GM19468 (cell line): Measurements from ENCODE around the gene INF2.

Source experiments
- ATAC-seq: cut with Tn5 transposase; IDR thresholded peaks from one replicate; pipeline ENCODE4 v1.9.1; 2021; ENCODE audit warnings: mild to moderate bottlenecking, moderate library complexity, moderate number of reproducible peaks; ENCODE audit not compliant: unreplicated experiment; ENCODE audit errors: extremely low read depth

Gene INF2

DNA sequence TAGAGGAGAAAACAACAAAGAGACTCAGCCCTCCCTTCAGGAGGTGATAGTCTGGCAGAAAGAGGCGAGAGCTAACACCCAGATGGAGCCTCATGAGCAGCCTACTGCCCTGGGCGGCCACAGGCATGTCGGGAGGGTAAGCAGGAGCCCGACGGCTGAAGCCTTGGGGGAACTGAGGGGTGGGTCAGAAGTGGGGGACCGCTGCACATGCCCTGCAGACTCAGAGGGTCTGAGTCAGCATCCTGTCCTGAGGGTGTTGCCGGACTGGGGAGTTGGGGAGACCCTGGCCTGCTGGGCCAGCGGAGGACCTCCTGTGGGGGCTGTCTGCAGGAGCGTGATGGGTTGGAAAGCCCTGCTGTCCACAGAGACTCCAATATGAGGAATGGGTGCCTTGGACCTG is 15.9 kb upstream of the INF2 start:
- no peak for ATAC-seq

DNA sequence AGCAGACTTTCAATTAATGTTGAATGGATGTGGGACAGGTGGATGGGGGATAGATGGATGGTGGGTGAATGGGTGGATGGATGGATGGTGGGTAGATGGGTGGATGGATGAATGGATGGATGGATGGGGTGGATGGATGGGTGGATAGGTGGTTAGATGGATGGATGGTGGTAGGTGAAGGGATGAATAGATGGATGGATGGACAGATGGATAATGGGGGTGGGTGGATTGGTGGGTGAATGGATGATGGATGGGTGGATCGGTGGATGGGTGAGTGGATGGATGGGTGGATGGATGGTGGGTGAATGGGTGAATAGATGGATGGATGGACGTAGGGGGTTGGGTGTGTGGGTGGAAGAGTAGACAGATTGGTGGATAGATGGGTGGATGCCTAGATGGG is 14.0 kb upstream of the INF2 start:
- no peak for ATAC-seq

DNA sequence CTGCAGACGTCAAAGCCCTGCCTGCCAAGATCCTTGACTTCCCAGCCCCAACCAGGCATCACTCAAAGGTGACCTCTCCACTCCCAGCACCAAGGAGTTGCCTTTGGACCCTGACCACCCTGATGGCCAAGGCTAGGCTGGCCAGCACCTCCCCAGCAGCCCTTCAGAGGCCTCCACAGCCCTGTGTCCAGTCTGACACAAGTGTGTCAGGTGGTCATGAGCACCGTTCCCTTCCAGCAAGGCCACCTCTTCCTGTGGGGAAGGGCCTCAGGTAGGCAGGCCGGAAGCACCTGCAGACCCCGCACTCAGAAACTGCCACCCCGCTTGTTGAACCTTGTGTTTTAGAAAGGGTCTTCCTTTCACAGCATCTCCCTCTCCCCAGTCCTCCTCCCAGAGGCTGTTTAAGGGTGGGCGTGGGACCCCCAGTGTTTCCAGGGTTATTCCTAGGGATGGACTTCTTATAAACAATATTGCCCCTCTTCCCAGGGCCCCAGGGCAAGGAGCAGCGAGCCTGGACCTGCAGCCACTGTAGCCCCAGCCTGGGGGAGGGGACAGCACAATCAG is 13.2 kb upstream of the INF2 start:
- no peak for ATAC-seq

DNA sequence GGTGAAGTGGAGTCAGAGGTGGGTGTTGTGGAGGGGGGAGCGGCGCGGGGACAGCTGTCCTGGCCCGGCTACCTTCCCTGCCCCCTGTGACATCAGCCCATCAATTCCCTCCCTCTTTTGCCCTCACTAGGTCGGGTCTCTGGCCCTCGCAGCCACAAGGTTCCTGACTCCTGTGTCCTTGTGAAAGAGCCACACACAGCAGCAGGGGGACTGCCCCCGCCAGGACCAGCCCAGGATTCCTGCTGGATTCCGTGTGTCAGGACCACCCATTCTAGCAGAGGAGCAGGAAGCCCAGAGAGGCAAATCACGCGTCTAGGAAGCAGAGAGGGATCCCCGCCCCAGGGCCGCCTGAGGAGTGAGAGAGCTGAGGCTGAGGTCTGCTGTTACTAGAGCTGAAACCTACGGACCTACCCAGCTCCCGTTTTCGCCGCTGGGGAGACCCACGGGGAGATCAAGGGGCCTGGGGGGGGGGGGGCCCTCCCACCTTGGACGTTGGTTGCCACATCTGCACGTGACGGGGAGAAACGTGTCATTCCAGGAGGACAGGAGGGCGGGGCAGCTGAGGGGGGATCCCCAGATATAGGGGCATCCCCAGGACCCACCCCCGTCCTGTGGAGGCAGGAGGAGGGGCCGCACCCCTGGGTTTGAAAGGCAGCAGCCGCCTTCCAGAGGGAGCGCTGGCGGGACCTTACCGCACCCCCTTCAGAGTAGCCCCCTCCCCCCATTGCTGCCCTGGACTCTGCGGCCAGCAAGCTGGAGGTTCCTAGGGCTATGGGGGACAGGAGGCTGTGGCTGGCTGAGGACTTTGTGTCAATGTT is 12.5 kb upstream of the INF2 start:
- no peak for ATAC-seq

DNA sequence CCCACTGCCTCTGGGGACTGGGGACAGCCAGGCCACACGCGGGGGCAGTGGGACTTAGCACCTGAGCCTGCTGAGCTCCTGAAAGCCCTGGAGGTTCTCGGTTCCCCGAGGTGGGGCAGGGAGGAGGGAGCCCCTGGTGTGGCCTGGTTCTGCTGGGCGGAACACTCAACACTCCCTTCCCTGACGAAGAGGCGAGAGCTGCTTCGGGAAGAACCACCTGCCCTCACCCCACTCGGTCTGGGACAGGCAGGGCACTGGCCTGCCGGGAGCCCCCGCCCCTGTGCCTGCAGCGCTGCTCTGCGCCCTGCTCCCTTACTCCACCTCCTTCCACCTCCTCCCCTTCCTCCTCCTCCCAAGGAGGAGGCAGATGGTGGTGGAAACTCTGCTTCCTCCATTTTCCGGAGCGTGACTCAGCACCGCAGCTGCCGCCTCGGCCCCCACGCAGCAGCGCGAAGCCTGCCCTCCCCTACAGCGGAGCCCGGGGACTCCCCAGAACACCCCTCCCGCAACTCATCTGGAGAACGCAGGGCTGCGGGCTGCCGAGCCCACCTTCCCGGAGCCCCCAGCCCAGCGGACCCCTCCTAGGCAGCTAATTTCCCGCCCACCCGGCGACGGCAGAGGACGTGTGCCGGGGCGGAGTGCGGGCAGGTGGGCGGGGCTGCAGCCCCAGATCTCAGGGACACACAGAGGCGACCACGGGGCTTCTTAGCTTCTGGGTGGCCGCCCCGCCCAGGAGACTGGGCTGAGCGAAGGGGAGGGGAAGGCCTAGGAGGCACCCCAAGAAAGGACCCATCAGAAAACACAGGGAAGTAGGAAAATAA is 11.7 kb upstream of the INF2 start:
- ATAC-seq: peak; percentile 17

DNA sequence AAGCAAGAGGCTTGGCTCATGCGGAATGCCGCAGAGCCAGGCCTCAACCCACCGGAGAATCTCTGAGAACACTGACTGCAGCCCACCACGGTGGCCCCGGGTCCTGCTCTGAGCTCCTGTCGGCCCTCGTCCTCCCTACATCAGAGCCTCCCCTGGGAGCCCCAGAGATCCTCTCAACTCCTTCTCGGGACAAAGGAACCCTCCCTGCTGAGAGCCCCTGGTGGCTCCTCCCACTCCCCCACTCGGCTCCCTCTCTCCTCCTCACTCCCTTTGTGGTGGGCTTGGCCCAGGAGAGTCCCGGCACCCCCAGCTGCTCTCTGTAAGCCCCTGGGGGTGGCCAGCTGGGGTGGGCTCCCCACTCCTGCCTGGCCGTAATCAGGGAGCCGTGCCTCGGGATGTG is 11.1 kb upstream of the INF2 start:
- no peak for ATAC-seq

DNA sequence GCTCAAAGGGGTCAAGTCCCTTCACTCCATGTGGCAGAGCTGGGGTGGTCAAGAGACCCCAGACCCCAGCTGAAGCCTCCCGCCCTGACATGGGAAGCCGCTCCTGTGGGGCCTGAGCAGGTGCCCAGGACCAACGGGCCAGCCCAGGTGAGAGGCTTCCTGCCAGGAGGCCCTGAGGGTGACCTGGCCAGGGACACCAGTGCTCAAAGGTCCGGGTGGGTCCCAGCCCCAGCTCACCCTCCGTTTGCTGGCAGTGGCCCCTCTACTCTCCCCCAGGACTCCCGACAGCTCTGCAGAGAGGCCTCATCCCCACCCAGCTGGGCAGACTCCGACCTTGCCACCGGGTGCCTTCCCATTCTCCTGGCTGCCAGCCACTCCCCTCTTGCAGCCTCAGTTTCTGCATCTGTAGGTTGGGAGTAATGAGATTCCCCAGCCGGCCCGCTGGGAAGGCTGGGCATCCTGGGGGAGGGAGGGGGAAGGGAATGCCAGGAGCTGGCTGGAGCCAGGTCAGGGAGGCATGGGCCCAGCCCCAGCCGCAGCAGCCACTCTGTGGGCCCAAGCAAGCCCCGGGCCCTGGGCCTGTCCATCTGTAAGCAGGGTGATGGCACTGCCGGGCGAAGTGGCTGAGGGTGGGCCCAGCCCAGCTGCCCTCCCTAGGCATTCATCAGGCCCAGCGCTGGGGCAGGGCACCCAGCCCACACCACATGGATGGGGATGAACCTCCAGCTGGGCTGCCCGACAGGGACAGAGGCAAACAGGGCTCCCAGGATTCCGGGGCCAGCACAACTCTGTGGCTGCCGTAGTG is 10.3 kb upstream of the INF2 start:
- ATAC-seq: no peak

DNA sequence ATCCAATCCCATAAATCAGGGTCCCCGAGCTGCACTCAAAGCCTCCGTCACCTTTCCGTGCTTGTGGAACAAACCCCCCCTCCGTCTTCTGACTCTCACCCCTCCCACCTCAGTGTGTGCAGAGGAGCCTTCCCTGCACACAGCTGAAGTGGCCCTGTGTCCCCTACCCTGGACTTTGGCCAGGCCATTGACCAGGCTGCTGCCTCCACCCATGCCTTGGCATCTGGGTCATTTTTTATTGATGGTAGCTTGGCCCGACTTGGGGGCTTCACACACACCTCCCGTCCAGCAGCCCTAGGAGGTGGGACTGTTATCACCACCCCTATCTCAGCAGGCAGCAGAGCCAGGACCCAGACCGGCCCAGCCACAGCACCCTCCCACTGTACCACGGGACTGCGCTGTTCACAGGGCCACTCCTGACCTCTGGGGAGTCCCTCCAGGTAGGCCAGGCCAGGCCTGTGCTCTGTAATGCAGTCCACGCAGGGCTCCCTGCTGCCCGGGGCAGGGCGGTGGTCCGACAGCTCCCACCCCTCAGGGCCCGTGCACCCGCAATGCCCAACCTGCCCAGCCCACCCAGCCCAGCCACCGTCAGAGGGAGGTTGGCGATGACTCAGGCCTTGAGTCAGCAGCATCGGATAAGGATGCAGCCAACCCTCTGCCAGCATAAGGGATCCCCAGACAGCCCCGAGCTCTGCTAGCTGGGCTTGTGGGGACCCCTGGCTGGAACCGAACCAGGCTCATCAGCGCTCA is 9.2 kb upstream of the INF2 start:
- no peak for ATAC-seq

DNA sequence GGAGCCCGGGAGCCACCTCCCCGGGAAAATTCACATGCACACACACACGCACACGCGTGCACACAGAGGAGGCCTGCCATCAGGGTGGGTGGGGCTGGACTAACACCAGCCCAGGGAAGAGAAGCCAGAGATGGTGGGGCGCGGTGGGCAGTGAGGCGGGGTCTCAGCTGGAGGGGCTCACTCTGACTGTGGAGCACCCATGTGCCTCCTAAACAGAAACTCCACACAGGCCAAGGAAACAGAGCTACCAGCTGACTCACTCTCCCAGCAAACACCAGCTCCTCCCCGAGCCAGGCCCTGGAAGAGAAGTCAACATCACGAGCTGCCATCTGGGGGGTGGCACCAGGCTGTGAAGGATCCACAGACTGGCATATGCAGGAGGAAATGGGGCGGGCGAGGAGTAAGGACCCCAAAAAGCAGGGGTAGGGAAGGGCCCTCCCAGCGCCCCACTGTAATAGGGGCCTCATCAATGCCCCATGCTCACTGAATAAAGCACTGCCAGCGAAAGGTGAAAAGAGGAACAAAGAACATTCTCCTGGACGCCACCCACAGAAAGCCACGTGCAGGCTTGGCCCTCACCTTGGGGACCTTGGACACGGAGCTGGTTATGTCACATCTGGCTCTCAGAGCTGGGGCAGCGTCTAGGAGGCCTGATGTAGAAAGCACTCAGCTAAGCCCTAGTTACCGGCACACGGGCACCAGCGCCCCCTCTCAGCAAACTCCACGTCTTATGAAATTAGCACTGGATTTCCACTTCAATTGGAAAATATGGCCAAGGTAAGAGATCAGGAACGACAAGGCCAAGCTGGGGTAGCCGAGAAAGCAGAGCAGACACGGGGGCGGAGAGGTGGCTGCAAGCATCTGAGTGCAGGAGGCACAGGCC is 8.4 kb upstream of the INF2 start:
- peak; percentile 22 for ATAC-seq

DNA sequence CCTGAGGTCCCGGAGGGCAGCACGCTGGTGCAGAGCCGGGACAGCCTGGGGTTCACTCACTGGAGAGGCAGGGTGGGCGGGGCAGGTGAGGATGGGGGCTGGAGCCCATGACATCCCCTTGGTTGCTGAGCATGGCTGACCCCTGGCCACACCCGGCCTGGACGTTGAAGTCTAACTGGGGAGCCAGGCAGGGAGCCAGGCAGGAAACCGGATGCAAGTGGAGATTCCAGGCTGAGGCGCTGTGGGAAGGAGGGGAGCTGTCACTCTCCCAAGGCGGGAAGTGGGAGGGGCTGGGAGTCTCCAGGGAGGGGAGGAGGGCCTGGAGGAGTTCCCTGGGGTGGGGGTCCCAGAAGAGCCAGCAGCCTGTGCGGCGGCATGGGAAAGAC is 7.7 kb upstream of the INF2 start:
- no peak for ATAC-seq

DNA sequence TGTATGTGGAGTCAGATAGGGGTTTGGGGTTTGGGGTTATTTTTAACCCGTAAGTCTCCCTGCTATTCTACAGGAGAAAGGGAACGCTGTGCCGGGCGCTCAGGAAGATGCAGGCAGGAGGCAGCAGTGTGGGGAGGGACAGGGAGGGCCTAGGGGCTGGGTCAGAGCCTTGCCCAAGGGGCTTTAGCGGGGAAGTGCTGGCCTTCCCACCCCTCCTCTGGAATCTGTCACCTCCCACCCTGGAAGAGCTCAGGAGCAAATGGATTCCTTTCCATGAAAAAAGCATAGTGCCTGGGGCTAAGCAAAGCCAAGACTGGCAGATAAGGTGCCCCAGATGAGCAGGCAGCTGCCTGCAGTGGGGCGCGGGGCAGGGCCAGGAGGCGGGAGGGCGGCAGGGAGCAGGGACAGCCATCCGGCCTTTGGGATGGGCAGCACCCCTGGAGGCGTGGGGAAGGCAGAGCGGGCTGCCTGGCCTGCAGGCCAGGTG is 7.3 kb upstream of the INF2 start:
- ATAC-seq: no peak

DNA sequence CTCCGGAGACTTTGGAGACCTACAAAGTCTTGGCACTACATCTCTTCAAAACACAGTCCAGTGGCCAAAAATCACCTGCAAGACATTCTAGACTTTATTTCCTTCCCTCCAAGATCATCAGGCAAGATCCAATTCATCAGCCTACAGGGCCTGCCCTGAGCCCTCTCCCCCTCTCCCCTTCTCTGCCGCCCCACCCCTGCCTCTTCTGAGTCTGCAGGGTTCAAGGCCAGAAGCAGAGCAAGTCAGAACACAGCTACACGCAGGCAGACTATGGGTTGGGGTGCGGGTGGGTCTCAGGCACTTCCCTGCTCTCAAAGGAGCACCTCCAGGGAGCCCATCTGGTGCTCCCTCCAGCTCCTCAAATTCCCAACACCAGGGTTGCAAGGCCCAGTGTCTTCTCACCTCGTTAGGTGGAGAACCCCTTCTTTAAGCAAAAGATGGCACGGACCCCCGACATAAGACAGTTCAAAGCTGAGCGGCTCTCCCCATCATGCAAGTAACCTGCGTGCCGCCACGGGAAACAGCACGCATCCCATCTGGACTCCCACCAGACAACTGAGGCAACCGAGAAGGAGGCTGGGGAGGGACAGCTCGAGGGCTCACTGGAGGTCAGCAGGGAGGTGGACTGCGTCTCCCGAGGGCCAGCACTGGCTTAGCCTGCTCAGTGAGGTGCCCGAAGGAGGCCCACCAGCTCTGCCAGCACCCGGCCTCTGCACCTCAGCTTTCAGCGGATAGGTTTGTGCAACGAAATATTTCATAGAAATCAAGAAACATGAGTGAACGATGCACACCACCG is 5.6 kb upstream of the INF2 start:
- ATAC-seq: no peak

DNA sequence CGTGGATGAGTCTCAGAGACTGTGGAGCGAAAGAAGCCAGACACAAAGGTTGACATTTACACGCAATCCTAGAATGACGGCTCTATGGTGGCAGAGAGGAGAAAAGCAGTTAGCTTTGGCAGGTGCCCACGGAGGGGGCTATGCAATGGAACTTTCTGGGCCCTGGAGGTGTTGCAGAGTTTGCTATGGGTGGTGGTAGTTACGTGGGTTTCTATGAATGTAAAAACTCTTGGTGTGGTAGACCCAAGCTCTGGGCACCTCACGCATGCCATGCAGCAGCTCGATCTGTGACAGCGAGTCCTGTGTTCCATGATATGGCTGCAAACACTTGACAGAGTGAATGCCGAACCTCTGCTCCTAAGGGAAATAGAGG is 5.0 kb upstream of the INF2 start:
- no peak for ATAC-seq

DNA sequence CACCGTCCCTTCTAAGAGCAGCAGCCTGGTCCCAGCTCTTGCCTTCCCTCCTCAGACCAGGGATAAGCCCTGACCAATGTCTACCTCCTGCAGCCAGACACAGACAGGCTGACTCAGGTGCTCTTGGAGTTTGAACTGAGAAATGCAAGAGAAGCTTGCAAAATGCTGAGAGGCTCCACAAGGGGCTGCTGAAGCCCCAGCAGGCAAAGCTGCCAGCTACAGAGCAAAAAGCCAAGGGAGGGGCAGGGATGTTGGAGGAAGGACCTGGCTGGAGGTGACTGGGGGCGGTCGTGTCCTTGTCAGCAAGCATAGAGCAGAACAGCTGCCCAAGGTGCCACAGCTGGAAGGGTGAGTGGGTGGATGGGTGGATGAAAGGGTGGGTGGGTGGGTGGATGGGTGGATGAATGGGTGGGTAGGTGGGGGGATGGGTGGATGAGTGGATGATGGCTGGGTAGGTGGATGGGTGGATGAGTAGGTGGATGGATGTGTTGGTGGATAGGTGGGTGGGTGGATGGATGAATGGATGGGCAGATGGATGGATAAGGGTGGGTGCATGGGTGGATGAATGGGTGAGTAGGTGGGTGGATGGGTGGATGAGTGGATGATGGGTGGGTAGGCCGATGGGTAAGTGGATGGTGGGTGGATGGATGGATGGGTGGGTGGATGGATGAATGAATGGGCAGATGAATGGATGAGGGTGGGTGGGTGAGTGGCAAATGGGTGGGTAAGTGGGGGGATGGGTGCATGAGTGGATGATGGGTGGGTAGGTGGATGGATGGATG is 4.0 kb upstream of the INF2 start:
- no peak for ATAC-seq

DNA sequence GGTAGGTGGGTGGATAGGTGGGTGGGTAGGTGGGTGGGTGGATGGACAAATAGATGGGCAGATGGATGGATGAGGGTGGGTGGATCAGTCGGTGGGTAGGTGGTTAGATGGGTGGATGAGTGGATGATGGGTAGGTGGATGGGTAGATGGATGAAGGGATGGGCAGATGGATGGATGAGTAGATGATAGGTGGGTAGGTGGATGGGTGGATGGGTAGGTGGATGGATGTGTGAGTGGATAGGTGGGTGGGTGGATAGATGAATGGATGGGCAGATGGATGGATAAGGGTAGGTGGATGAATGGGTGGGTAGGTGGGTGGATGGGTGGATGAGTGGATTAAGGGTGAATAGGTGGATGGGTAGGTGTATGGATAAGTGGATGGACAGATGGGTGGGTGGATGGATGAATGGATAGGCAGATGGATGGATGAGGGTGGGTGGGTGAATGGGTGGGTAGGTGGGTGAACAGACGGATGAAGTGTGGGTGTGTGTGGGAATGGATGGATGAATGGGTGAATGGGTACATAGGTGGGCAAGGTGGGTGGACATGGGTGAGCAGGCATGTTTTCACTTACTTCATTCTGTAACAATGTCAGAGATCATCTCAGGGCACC is 3.3 kb upstream of the INF2 start:
- no peak for ATAC-seq

DNA sequence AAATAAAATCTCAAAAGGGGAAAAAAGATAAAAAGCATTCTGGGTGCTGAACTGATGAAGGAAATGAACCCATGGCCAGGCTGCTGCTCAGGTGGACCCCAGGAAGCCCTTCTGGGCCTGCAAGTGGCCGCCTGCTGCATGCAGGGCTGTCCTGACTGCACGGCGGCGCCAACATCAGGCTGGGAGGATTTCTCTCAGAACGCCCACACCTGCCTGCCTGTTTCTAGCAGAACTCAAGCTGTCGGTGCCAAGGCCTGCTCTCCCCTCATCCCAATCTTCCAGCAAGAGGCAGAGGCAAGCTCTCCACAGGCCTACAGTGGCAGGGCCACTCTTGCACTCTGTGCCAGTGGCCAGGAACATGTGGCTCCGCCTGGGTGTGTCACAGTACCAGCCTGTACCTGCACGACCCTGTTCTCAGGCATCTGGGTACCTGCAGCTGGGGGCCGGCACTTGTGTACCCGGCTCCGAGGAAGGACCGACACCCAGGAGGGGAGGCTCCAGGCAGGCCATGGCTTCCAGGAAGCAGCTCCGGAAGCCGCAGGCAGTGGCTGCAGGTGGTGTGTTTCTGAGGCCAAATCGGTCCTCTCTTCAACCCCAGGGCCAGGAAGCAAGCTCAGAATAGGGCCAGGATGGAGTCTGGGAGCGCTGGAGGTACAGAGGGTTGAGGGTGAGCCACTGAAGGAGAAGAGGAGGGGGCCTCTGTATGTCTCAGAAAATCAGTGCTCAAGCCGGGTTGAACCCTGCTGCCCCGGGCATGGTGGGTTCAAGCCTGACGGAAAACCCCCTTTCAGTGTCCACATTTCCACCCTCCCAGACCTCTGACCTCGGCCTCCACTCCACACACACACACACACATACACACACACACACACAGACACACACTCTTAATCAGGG is 2.5 kb upstream of the INF2 start:
- no peak for ATAC-seq
